Measurements from ENCODE around the gene NRP2. TPM values are rescaled to one million over a fixed set of nuclear protein-coding genes. Genes with fewer than 3 reads are reported as not detected.

Gene NRP2
- total RNA-seq, 2 donors from 2014 or later = 69.7 to 92.4 TPM

DNA sequence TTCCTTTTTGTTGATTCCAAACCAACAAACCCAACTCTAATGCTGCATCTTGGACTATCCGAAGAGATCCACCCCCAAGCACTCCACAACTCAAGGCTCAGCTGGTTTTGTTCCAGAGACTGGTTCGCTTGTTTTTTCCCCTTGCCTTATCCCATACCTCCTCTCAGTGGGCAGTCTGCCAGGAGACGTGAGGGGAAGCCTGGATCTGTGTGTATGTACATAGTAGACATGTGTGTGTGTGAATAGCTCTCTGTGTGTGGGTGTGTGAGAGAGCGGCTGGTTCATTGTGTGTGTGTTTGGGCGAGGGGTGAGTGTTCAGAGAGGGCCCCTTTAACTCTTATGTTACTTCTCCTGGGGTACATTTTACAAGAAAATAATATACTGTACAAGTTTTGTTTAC is 94.4 kb downstream of the NRP2 start:
- no peak overlapping the region for H3K27ac ChIP-seq (ENCODE audit: low read depth, low read length)
- no peaks in the 10 kb centered on the region for H3K9me3 Mint-ChIP-seq
- no peak for DNase-seq
- 90 to 99% methylated on average over 2 to 5 of the region's 5 CpGs for WGBS, 2 experiments (ENCODE audit: insufficient coverage in 1 of 2, insufficient read length in 1 of 2)
- no peak overlapping the region for H3K4me3 Mint-ChIP-seq
- no peaks in the 10 kb centered on the region for H3K9me3 ChIP-seq (ENCODE audit: control insufficient read depth, low read length)
- H3K4me3 ChIP-seq (ENCODE audit: low read length) = no peak overlapping the region
- H3K36me3 ChIP-seq (ENCODE audit: control insufficient read depth, insufficient read depth, low read length) = peaks cover 3% of the 10 kb centered on the region
- H3K4me1 ChIP-seq (ENCODE audit: control insufficient read depth, insufficient read depth, low read length) = peaks cover 3% of the 10 kb centered on the region
- no peak overlapping the region for H3K27ac Mint-ChIP-seq
- peaks cover 20% of the 10 kb centered on the region for H3K4me1 Mint-ChIP-seq
- peaks cover 9% of the 10 kb centered on the region for H3K36me3 Mint-ChIP-seq (ENCODE audit: low read depth)
- H3K27me3 ChIP-seq (ENCODE audit: control insufficient read depth, insufficient read depth, low read length, poor library complexity, severe bottlenecking) = no peaks in the 10 kb centered on the region
- TF ChIP-seq, protein P1, sequence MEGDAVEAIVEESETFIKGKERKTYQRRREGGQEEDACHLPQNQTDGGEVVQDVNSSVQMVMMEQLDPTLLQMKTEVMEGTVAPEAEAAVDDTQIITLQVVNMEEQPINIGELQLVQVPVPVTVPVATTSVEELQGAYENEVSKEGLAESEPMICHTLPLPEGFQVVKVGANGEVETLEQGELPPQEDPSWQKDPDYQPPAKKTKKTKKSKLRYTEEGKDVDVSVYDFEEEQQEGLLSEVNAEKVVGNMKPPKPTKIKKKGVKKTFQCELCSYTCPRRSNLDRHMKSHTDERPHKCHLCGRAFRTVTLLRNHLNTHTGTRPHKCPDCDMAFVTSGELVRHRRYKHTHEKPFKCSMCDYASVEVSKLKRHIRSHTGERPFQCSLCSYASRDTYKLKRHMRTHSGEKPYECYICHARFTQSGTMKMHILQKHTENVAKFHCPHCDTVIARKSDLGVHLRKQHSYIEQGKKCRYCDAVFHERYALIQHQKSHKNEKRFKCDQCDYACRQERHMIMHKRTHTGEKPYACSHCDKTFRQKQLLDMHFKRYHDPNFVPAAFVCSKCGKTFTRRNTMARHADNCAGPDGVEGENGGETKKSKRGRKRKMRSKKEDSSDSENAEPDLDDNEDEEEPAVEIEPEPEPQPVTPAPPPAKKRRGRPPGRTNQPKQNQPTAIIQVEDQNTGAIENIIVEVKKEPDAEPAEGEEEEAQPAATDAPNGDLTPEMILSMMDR (conservative IDR thresholded peaks at IDR 0.05) = no peak
- H3K27me3 Mint-ChIP-seq (ENCODE audit: insufficient read depth) = no peaks in the 10 kb centered on the region
- H3K9ac ChIP-seq (ENCODE audit: extremely low read depth, low read length, poor library complexity, severe bottlenecking) = no peak overlapping the region

DNA sequence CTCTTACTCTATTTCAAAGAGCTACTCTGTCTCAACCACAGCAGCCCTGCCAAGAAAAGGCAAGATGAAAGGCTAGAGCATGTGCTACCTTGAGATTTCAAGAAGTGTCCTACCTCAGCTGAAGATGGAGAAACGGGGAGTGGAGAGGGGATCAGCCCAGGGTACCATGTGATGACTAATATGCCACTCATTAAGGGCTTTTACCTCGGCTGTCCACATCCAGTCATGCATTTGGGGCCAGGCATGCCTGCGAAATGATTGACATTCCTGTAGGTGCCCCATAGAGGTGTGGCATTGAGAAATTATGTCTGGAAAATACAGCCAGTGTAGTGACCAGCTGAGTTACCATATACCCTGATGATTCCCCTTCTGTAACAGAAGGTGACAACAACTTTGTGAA is 96.1 kb downstream of the NRP2 start:
- Histone ChIP-seq H3K27ac (ENCODE audit: low read depth, low read length) (no peak overlapping the region), H3K36me3 (ENCODE audit: control insufficient read depth, insufficient read depth, low read length) (peaks cover 3% of the 10 kb centered on the region), H3K9me3 (ENCODE audit: control insufficient read depth, low read length) (no peaks in the 10 kb centered on the region), H3K27me3 (ENCODE audit: control insufficient read depth, insufficient read depth, low read length, poor library complexity, severe bottlenecking) (no peaks in the 10 kb centered on the region), H3K4me1 (ENCODE audit: control insufficient read depth, insufficient read depth, low read length) (peaks cover 3% of the 10 kb centered on the region), H3K4me3 (ENCODE audit: low read length) (no peak overlapping the region), H3K9ac (ENCODE audit: extremely low read depth, low read length, poor library complexity, severe bottlenecking) (no peak overlapping the region)
- H3K4me1 Mint-ChIP-seq = peaks cover 20% of the 10 kb centered on the region
- H3K27me3 Mint-ChIP-seq (ENCODE audit: insufficient read depth) = no peaks in the 10 kb centered on the region
- peaks cover 15% of the 10 kb centered on the region for H3K36me3 Mint-ChIP-seq (ENCODE audit: low read depth)
- TF ChIP-seq, protein P1 (conservative IDR thresholded peaks at IDR 0.05) = no peak
- WGBS, 2 experiments (ENCODE audit: insufficient coverage in 1 of 2, insufficient read length in 1 of 2) = 94 to 100% methylated on average over 1 to 3 of the region's 3 CpGs
- no peak overlapping the region for H3K4me3 Mint-ChIP-seq
- no peaks in the 10 kb centered on the region for H3K9me3 Mint-ChIP-seq
- DNase-seq = no peak
- H3K27ac Mint-ChIP-seq = no peak overlapping the region

DNA sequence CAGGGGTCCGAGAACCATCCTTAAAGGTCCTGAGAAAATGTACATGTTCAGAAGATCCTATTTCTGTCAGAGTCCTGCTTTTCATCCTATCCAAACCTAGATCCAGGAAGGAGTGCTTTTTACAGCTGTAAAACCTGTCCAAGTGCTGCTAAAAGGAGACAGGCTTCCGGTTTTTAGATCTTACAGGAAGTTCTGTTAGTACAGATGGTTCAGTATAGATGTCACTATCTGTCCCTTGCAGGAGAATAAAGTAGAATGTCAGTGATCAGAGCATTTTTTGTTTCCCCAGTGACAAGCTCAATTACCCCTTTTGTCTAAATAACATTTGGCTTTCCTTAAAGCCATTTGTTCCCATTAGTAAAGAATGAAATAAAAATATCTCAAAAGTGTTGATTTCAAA is 98.3 kb downstream of the NRP2 start:
- Histone ChIP-seq H3K36me3 (ENCODE audit: control insufficient read depth, insufficient read depth, low read length) (peaks cover under 1% of the 10 kb centered on the region), H3K9ac (ENCODE audit: extremely low read depth, low read length, poor library complexity, severe bottlenecking) (no peak overlapping the region), H3K27me3 (ENCODE audit: control insufficient read depth, insufficient read depth, low read length, poor library complexity, severe bottlenecking) (no peaks in the 10 kb centered on the region), H3K4me3 (ENCODE audit: low read length) (no peak overlapping the region), H3K4me1 (ENCODE audit: control insufficient read depth, insufficient read depth, low read length) (peaks cover 3% of the 10 kb centered on the region), H3K27ac (ENCODE audit: low read depth, low read length) (no peak overlapping the region), H3K9me3 (ENCODE audit: control insufficient read depth, low read length) (no peaks in the 10 kb centered on the region)
- no peak overlapping the region for H3K4me3 Mint-ChIP-seq
- H3K9me3 Mint-ChIP-seq = no peaks in the 10 kb centered on the region
- H3K36me3 Mint-ChIP-seq (ENCODE audit: low read depth) = peaks cover 17% of the 10 kb centered on the region
- H3K4me1 Mint-ChIP-seq = peaks cover 20% of the 10 kb centered on the region
- H3K27me3 Mint-ChIP-seq (ENCODE audit: insufficient read depth) = no peaks in the 10 kb centered on the region
- 92 to 100% methylated on average over 2 of the region's 2 CpGs for WGBS, 2 experiments (ENCODE audit: insufficient coverage in 1 of 2, insufficient read length in 1 of 2)
- H3K27ac Mint-ChIP-seq = no peak overlapping the region
- DNase-seq = no peak
- TF ChIP-seq, protein P1 (conservative IDR thresholded peaks at IDR 0.05) = no peak

Data from endodermal cell (in vitro differentiated cells).